Measurements from ENCODE around the gene AFDN. TPM values are rescaled to one million over a fixed set of nuclear protein-coding genes. Genes with fewer than 3 reads are reported as not detected.

AFDN gene
- total RNA-seq, 1 donor = 29.2 TPM

GRCh38 chr6:167863897-167864296 is 37.2 kb downstream of the AFDN start:
- no peak for DNase-seq (ENCODE audit: low read depth)
- TF ChIP-seq CTCF (IDR thresholded peaks at IDR 0.05; ENCODE audit: insufficient read depth, low read length) = no peak
- no peak overlapping the region for H3K4me3 ChIP-seq (ENCODE audit: low read depth, low read length)

- DNase-seq (ENCODE audit: low read depth) = no peak
- no peak for TF ChIP-seq CTCF (IDR thresholded peaks at IDR 0.05; ENCODE audit: insufficient read depth, low read length)
- H3K4me3 ChIP-seq (ENCODE audit: low read depth, low read length) = no peak overlapping the region
Observed at GRCh38 chr6:167866642-167867041, 39.9 kb downstream of the AFDN start.

- no peak for TF ChIP-seq CTCF (IDR thresholded peaks at IDR 0.05; ENCODE audit: insufficient read depth, low read length)
- no peak for DNase-seq (ENCODE audit: low read depth)
- H3K4me3 ChIP-seq (ENCODE audit: low read depth, low read length) = no peak overlapping the region
Observed at GRCh38 chr6:167870321-167870720, 43.6 kb downstream of the AFDN start.

GRCh38 chr6:167872538-167873210 is 46.0 kb downstream of the AFDN start:
- no peak for DNase-seq (ENCODE audit: low read depth)
- no peak overlapping the region for H3K4me3 ChIP-seq (ENCODE audit: low read depth, low read length)
- TF ChIP-seq CTCF (IDR thresholded peaks at IDR 0.05; ENCODE audit: insufficient read depth, low read length) = no peak

- no peak for DNase-seq (ENCODE audit: low read depth)
- TF ChIP-seq CTCF (IDR thresholded peaks at IDR 0.05; ENCODE audit: insufficient read depth, low read length) = no peak
- no peak overlapping the region for H3K4me3 ChIP-seq (ENCODE audit: low read depth, low read length)
Observed at GRCh38 chr6:167877994-167878779, 51.5 kb downstream of the AFDN start.

- DNase-seq (ENCODE audit: low read depth) = no peak
- TF ChIP-seq CTCF (IDR thresholded peaks at IDR 0.05; ENCODE audit: insufficient read depth, low read length) = no peak
- H3K4me3 ChIP-seq (ENCODE audit: low read depth, low read length) = no peak overlapping the region
Observed at GRCh38 chr6:167879612-167880011, 52.9 kb downstream of the AFDN start.
